Transverse colon (tissue), 4 donors: ENCODE measurements around the gene CNRIP1.

Experiments
- CTCF ChIP-seq, 5 experiments: fragments of 200-600 bp in 3 of 5; fragments of 450-650 bp in 2 of 5; sonication (generic) in 3 of 5; IDR thresholded peaks; 1 replicate in 2 of 5; 2 replicates in 3 of 5; pipeline ENCODE4 v1.5.1; 2016 to 2017; ENCODE audit warnings: antibody characterized with exemption in 5 of 5, inconsistent platforms in 3 of 5, mild to moderate bottlenecking in 2 of 5, moderate library complexity in 1 of 5
- EP300 ChIP-seq: sonication (generic); formaldehyde crosslinking; IDR thresholded peaks from one replicate; pipeline ENCODE4 v1.6.1; 2017; ENCODE audit warnings: antibody characterized with exemption, low read depth
- POLR2A ChIP-seq: fragments of 450-650 bp; IDR thresholded peaks from one replicate; pipeline ENCODE4 v1.6.1; 2016; ENCODE audit warnings: antibody characterized with exemption, mild to moderate bottlenecking, moderate library complexity
- POLR2AphosphoS5 ChIP-seq, 3 donors: sonication (generic); formaldehyde crosslinking; IDR thresholded peaks; one replicate each; pipeline ENCODE4 v1.6.1; 2016; ENCODE audit warnings: antibody characterized with exemption in 3 of 3

- TF ChIP-seq CTCF (IDR thresholded peaks at IDR 0.05) (no peak), POLR2A (no peak), EP300 (no peak), POLR2AphosphoS5 (IDR thresholded peaks at IDR 0.05) (no peak)
Observed at GRCh38 chr2:68250652-68251186, 69.0 kb downstream of the CNRIP1 start.
